GM19240 (cell line): ENCODE data around the gene NEURL1.

Experiments
- DNase-seq: peaks from one replicate; pipeline ENCODE4 v3.0.0; 2011; ENCODE audit warnings: low spot score; ENCODE audit not compliant: insufficient read length

NEURL1 gene

GRCh38 chr10:103582331-103583123 is 89.0 kb downstream of the NEURL1 start:
- DNase-seq: no peak

DNA sequence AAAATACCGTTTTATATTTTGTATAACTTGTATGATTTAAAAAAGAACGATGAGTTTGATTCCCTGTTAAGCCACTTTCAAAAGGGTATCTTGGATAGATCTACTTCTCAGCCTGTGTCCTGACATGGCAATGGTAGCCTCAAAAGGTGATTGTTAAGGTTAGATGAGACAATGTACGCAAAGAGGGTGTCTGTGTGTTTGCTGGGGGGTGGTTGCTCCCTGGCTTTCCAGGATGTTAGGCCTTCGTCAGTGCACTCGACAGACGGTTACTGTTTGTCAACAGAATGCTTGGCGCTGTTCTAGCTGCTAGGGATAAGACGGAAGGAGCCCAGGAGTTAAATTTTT is 90.3 kb downstream of the NEURL1 start:
- no peak for DNase-seq

DNA sequence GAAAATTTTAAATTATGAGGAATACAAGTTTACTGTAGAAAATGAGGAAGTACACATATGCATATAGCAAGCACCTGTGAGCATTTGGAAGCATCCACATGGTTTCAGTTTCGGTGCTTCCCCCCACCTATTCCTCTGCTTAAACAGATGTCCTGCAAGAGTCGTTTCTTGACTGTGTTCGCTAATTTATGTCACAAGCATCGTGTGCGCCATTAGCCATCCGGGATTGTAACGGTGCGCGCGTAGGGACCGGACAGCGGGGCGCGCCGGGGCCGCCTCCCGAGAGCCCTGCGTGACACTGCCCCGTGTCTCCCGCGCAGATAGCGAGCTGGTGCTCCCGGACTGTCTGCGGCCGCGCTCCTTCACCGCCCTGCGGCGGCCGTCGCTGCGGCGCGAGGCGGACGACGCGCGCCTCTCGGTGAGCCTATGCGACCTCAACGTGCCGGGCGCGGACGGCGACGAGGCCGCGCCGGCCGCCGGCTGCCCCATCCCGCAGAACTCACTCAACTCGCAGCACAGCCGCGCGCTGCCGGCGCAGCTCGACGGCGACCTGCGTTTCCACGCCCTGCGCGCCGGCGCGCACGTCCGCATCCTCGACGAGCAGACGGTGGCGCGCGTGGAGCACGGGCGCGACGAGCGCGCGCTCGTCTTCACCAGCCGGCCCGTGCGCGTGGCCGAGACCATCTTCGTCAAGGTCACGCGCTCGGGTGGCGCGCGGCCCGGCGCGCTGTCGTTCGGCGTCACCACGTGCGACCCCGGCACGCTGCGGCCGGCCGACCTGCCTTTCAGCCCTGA is 90.9 kb downstream of the NEURL1 start:
- DNase-seq: peak; percentile 29

DNA sequence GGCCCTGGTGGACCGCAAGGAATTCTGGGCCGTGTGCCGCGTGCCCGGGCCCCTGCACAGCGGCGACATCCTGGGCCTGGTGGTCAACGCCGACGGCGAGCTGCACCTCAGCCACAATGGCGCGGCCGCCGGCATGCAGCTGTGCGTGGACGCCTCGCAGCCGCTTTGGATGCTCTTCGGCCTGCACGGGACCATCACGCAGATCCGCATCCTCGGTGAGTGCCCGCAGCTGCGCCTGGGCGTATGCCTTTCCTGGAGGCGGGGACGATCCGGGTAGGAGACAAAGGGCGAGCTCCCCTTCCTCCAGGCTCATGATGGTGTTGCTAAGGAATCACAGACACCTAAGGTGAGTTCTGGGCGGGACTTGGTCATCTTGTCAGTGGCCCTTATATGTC is 91.5 kb downstream of the NEURL1 start:
- no peak for DNase-seq

GRCh38 chr10:103587073-103587472 is 93.6 kb downstream of the NEURL1 start:
- no peak for DNase-seq

GRCh38 chr10:103589074-103589630 is 95.6 kb downstream of the NEURL1 start:
- DNase-seq: no peak

DNA sequence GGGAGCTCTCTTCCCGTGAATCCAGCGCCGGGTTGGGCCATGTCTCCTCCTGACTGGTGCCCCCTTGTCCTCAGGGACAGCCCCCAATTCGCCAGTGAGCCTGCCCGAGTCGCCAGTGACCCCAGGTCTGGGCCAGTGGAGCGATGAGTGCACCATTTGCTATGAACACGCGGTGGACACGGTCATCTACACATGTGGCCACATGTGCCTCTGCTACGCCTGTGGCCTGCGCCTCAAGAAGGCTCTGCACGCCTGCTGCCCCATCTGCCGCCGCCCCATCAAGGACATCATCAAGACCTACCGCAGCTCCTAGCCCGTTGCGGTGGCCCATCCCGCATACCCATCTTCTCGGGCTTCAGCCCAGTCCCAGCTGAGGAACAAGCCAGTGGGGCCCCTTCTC is 96.6 kb downstream of the NEURL1 start:
- DNase-seq: no peak

DNA sequence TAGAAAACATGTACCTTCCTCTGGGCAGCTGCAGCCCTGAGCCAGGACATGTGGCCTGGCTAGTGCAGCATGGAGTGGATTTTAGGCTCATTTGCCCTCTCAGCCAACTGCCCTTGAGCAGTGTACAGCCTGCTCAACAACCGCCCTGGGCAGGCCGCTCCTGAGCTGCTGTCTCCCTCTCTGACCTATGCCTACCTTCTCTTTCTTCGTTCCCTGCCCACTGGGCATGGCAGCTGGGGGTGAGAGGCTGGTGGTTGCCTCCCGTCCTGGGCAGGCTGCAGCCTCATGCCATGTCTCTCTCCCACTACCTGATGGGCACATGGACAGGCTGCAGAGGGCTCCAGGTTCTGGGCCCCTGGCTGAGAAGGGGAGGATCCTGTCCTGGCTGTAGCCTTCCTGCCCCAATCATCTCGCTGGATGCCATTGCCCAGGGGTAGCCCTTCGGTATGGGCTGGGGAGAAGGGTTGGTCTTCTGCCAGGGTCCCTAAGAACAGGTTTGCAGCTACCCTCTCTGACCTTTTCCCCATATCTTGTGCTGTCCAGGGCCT is 97.3 kb downstream of the NEURL1 start:
- no peak for DNase-seq

DNA sequence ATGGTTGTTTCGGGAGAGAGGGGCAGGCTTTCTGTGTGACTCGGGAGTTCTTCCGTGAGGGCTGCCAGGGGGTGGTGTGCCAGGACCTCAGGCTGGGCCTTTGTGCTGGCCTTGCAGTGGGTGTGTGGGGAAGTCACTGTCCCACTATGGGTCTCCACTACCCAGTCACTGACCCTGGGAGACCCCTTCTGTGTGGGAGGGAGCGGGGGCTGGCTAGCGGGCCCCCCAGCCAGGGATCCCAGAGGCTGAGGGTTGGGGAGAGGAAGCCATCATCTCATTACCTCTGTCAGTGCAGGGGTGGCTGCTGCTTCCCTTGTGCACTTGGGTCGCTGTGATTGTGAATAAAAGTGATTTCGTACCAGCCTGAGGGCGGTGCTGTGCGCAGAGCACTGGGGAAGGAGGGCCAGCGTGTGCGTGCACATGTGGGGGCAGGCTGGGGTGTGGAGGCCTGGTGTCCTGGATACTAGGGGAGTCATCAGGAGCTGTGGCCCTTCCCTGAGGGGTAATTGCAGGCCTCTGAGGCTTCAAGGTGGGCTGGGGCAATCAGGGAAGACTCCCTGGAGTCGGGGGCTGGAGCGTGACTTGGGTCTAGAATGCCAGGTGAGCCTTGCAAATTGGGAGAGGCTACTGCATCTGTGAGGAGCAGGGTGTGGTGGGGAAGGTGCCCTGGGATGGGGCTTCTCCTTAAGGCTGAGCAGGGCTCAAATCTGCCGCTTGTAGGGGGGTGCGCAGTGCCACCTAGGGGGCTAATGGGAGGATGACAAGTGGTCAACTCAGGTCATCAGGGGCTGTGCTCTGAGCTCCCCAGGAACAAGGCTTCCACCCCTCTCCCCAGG is 98.9 kb downstream of the NEURL1 start:
- DNase-seq: peak; percentile 82

DNA sequence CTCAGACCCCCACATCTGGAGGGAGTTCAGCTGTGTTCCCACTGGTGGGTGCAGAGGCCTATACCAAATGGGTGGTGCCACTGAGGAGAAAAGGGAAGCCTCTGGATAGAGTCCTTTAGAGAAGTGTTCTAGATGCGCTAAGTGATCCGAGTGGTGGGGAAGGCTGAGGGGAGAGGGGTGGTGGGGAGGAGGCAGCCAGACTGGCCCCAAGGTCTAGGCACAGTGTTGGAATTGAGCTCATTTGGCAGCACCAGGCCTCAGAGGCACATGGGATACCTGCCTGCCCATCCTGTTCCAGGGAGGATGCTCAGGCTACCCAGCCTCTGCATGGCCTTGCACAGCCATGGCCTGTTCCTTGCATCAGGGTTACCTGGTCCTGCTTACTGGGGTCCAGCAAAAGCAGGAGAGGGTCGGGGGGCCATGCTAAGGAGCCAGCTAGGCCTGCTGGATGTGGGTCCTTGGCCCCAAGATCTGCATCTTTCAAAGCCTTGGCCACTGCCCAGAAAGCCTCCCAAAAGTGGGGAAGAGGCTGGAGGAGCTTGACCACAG is 99.6 kb downstream of the NEURL1 start:
- DNase-seq: no peak

GRCh38 chr10:103595933-103596726 is 102.6 kb downstream of the NEURL1 start:
- no peak for DNase-seq

DNA sequence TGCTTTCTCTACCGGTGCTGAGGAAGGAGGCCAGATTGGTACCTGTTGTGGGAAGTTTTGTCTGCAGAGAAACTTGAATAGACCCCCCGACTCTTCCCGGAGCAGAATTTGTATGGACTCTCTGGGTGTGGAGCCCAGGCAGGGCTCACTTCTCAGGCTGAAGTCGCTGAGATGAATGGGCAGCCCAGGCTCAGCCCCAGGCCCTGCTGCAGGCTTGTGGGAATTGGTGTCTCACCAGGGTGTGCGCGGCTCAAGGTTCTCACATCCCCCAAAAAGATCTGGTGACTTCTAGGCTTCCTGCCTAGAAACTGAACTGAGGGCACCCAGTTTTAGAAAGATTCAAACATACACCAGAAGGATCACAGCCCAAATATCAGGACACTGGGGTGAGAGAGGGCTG is 103.5 kb downstream of the NEURL1 start:
- no peak for DNase-seq

DNA sequence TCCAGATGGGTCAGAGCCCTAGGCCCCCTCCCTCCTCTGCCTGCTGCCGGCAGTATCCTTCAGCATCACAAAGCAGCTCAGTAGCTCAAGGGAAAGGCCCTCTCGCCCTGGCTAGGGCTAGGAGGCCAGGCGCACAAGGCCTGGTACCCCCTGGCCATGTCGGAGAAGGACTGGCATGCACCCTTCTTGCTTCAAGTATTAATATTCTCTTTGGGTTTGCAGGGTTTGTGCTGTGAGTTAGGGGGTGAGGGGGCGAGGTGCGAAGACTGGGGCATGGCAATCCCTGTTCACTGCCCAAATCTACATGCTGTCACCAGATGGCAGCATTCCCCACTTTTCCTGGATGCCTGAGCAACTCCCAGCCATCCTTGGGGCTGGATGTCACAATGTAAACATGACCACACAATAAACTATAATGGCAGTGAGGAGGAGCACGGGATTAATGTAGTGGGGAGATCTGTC is 105.2 kb downstream of the NEURL1 start:
- peak; percentile 33 for DNase-seq

DNA sequence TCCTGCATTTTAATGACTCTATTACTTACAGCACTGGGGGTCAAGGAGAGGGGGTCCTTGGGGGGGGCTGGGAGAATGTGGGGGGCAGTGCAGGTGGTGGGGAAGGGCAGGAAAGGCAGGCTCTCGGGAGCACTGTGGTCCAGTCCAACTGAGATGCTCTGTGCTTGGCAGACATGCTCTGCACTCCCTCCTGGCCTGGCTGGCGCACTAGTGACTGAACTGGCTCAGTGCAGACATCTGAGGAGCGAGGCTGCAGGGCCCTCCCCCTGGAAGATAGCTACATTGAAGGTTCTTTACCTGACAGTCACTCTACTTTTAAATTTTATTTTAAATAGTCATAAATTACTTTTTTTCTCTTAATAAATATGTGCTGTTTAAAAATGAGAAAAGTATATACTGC is 105.7 kb downstream of the NEURL1 start:
- DNase-seq: no peak

DNA sequence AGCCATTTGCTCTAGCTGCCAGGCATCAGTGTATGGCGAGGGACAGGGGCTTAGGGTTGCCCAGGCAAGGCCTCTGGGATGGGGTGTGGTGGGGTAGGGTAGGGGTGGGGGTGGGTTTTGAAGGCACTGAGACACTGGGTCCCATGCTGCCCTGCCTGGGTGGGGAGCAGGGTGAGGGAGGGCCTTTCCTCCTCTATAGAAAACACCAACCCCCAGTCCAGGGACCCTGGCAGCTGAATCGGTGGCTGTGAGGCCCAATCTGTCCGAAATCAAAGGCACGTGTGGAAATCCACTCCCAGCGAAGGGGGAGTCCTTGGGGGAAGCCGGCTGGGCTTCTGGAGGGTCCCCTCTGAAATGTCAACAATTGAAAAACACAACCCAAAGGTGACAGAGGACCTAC is 106.4 kb downstream of the NEURL1 start:
- DNase-seq: no peak

DNA sequence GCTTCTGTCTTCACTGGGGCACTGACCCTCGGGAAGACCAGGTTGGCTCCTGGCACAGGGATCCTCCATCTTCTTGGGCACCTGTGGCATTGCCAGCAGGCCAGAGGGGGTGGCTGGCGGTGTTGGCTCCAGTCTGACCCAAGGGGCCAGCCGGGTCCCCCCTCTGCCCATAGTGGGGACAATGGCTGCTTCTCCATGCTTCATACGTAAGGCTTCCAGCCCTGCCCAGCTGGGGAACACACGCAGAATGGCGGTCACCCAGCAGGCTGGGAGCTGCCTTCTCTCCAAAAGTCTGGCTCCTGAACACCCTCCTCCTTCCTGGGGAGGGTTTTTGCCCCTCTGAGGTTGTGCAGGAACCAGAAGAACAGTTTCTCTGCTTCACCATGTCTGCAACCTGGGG is 106.8 kb downstream of the NEURL1 start:
- DNase-seq: no peak

DNA sequence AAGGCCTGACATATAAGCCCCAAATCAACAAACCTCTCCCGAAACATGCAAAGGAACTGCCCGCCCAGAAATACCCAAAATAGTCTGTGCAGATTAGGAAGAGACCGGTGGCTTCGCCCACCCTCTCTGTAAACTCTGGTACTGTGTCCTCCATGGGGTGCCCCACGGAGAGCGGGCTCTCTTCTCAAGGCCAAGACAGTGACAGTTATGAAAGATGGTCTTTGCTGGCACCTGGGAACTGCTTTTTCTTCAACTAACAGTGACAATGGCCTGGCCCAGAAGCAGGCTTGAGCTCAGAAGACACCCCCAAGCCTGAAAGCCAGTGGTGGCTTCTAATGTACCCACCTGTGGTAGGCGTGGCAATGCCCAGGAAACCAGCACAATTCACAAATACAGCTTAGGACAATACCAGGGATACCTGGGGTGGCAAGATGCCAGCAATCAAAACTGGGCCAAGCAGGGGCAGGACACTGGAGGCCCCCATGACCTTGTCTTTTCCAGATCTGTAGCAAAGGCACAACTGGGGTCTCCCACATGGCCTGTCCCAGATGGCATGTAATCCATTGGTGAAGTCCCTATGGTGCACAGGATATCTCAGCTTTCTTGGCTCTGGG is 107.6 kb downstream of the NEURL1 start:
- no peak for DNase-seq

DNA sequence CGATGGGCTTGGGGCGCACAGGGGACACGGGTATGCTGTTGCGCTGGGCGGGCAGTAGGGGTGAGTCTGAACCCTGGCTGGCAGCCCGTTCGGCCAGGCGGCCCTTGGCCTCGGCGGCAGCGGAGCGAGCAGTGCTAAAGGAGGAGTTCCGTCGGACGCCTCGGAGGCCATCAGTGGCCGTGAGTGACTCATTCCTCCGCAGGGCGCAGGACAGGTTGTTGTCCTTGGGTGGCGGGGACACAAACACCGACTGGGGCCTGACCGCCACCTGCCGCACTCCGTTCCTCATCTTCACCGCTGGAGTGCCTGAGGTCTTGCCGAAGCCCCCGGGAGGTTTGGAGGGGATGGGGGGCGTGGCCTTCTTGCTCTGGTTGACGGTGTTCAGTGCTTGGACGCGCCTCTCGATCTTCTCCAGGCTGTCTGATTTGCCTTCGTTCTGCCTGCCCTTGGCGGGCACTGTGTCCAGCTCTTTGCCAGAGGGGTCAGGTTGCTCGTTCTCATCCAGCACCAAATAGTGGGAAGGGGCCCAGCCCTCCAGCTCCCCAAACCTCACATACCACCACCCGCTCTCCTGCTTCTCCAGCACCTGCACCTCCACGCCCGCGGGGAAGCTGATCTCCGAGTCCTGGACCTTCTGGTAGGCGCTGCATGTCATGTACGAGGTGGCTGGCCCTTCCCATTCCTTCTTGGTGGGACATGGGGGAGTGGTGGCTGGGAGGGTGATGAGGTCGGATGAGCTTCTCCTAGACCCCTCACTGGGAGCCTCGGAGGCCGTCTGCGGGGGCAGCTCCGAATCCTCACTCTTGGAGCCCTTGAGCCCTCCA is 108.7 kb downstream of the NEURL1 start:
- DNase-seq: no peak

- no peak for DNase-seq
Measured at GRCh38 chr10:103602852-103603155, 109.3 kb downstream of the NEURL1 start.
